B cell (primary cell): ENCODE data around the gene MGAT4B. TPM values are rescaled to one million over a fixed set of nuclear protein-coding genes. Genes with fewer than 3 reads are reported as not detected.

Experiments
- ATAC-seq: fragments of 200-7000 bp; cut with Tn5 transposase; one replicate; pipeline ENCODE4 v1.10.0; 2021; ENCODE audit warnings: low read depth, mild to moderate bottlenecking, moderate number of reproducible peaks, moderate library complexity
- CTCF ChIA-PET: fragments of 350-600 bp; sonication (Branson Sonifier 250); formaldehyde crosslinking; loops from one replicate; lab custom pipeline; 2021; ENCODE audit warnings: antibody characterized with exemption, inconsistent platforms; lab: Charles Lee
- POLR2A ChIA-PET: fragments of 350-600 bp; sonication (Branson Sonifier 250); formaldehyde crosslinking; loops from one replicate; lab custom pipeline; 2021; ENCODE audit warnings: antibody characterized with exemption; lab: Charles Lee
- DNase-seq: peaks from one replicate; pipeline ENCODE4 v3.0.0; 2013
- H2AFZ ChIP-seq: 2 replicates; pipeline ENCODE4 v1.6.1; 2012; ENCODE audit warnings: mild to moderate bottlenecking, low read depth, low read length; ENCODE audit not compliant: insufficient read depth, poor library complexity, severe bottlenecking
- H3K27ac ChIP-seq, 2 donors: 1 replicate in 1 of 2; 2 replicates in 1 of 2; pipeline ENCODE4 v1.5.1; 2012 to 2013; ENCODE audit warnings: low read length in 2 of 2, mild to moderate bottlenecking in 2 of 2, moderate library complexity in 1 of 2
- H3K27me3 ChIP-seq, 4 experiments: fragments of 200-600 bp in 1 of 4; sonication (generic) in 1 of 4; replicated peaks in 1 of 4; 1 replicate in 2 of 4; 2 replicates in 2 of 4; pipeline versions ENCODE4 v1.6.1 to v1.7.0; 2013 to 2016; ENCODE audit warnings: low read length in 3 of 4, mild to moderate bottlenecking in 2 of 4, mixed read lengths in 1 of 4, moderate library complexity in 1 of 4; ENCODE audit not compliant: insufficient read depth in 4 of 4, control insufficient read depth in 3 of 4; ENCODE audit errors: control extremely low read depth in 1 of 4
- H3K36me3 ChIP-seq, 2 experiments: replicated peaks in 1 of 2; 1 replicate in 1 of 2; 2 replicates in 1 of 2; pipeline versions ENCODE4 v1.6.1 to v1.7.1; 2013; ENCODE audit warnings: low read length in 1 of 2; ENCODE audit not compliant: insufficient read depth in 2 of 2, control insufficient read depth in 1 of 2; ENCODE audit errors: control extremely low read depth in 1 of 2, extremely low read depth in 1 of 2
- H3K4me1 ChIP-seq, 2 donors: fragments of 200-600 bp in 1 of 2; sonication (generic) in 1 of 2; 1 replicate in 1 of 2; 2 replicates in 1 of 2; pipeline versions ENCODE4 v1.5.1 to v1.6.1; 2013 to 2017; ENCODE audit warnings: low read length in 2 of 2; ENCODE audit not compliant: control insufficient read depth in 2 of 2, insufficient read depth in 2 of 2
- H3K4me2 ChIP-seq: replicated peaks from 2 replicates; pipeline ENCODE3; 2012; ENCODE audit warnings: mild to moderate bottlenecking, low read depth, low read length; ENCODE audit not compliant: poor library complexity, severe bottlenecking
- H3K4me3 ChIP-seq, 5 experiments: fragments of 200-600 bp in 1 of 5; sonication (generic) in 1 of 5; 1 replicate in 3 of 5; 2 replicates in 2 of 5; pipeline versions ENCODE4 v1.5.1 to v1.7.0; 2011 to 2016; ENCODE audit warnings: low read length in 4 of 5, mild to moderate bottlenecking in 4 of 5, low read depth in 2 of 5, control low read depth in 1 of 5, moderate library complexity in 1 of 5; ENCODE audit not compliant: insufficient read depth in 1 of 5; ENCODE audit errors: control extremely low read depth in 1 of 5, extremely low read depth in 1 of 5
- H3K79me2 ChIP-seq: fragments of 200-600 bp; sonication (generic); one replicate; pipeline ENCODE4 v1.6.0; 2016; ENCODE audit warnings: low read length; ENCODE audit not compliant: control insufficient read depth, insufficient read depth
- H3K9ac ChIP-seq: fragments of 200-600 bp; sonication (generic); 2 replicates; pipeline ENCODE4 v1.6.1; 2017; ENCODE audit warnings: mild to moderate bottlenecking, low read length, moderate library complexity
- H3K9me3 ChIP-seq, 3 donors: one replicate each; pipeline versions ENCODE4 v1.6.1 to v1.7.1; 2013; ENCODE audit warnings: low read length in 2 of 3; ENCODE audit not compliant: control insufficient read depth in 2 of 3, insufficient read depth in 1 of 3; ENCODE audit errors: control extremely low read depth in 1 of 3
- H4K20me1 ChIP-seq: 2 replicates; pipeline ENCODE4 v1.6.0; 2012; ENCODE audit warnings: mild to moderate bottlenecking, low read length; ENCODE audit not compliant: insufficient read depth, control insufficient read depth, poor library complexity, severe bottlenecking
- H3K27ac Mint-ChIP-seq: one replicate; pipeline ENCODE4 v1.8.0; 2021; ENCODE audit warnings: mixed read lengths
- H3K27me3 Mint-ChIP-seq: one replicate; pipeline ENCODE4 v1.8.0; 2021; ENCODE audit warnings: mixed read lengths
- H3K4me1 Mint-ChIP-seq: one replicate; pipeline ENCODE4 v1.8.0; 2021; ENCODE audit warnings: mixed read lengths
- H3K4me3 Mint-ChIP-seq: one replicate; pipeline ENCODE4 v1.8.0; 2021; ENCODE audit warnings: mixed read lengths
- H3K9me3 Mint-ChIP-seq: one replicate; pipeline ENCODE4 v1.8.0; 2022; ENCODE audit warnings: mixed read lengths; ENCODE audit not compliant: insufficient read depth
- CTCF ChIP-seq: fragments of 200-600 bp; IDR thresholded peaks from one replicate; pipeline ENCODE4 v1.8.0; 2022; ENCODE audit warnings: antibody characterized with exemption, mild to moderate bottlenecking
- WGBS: methylation state at CpG from one replicate; pipeline ENCODE4 v1.1.5; 2013; ENCODE audit warnings: missing lambda C conversion rate; ENCODE audit not compliant: insufficient coverage; 5-methylcytosine and 5-hydroxymethylcytosine counted together
- intact Hi-C: fragments of 100-400 bp; cut with micrococcal nuclease; formaldehyde crosslinking; loops from one replicate; pipeline ENCODE4 v1.10.0; 2022
- polyA plus RNA-seq: library from polyadenylated mRNA; depleted of rRNA; stranded (reverse); fragments of >200 nt; gene quantifications from 2 replicates; pipeline ENCODE4 v1.2.3, GENCODE V29; 2012
- total RNA-seq, 2 donors: library from RNA; stranded (reverse); fragments of 120-200 nt in 1 of 2; gene quantifications; 1 replicate in 1 of 2; 2 replicates in 1 of 2; pipeline versions ENCODE4 v1.2.3 to v1.2.4, GENCODE V29; 2013 to 2022

Gene MGAT4B
- total and polyA plus RNA-seq, 2 donors (not counting 1 experiment from before 2014, with no cell fraction given), result 105 to 165 TPM

- intact Hi-C loops, result loop anchor here (1.0 kb wide), 3 partner anchors 9 to 122 kb away; partner anchors contain the start of genes CANX and MRNIP
- no peaks in the 10 kb centered on the region for H3K9me3 Mint-ChIP-seq
These were observed 14.0 kb upstream of the MGAT4B start, which contains the start of gene SQSTM1 for GRCh38 chr5:179820483-179821297. TSS of gene SQSTM1 (plus strand) at chr5:179820905. CDS start at chr5:179820937, 32 bp downstream.

More at GRCh38 chr5:179820483-179821297, 14.0 kb upstream of the MGAT4B start, which contains the start of gene SQSTM1:
- peak; percentile 93 for DNase-seq
- peak within 1 kb of the TSS; percentile 22 to 94 (median 81) for H3K4me3 ChIP-seq
- peaks cover 2 to 28% of the 10 kb centered on the region in 2 experiments for H3K36me3 ChIP-seq
- Mint-ChIP-seq H3K27ac (peak within 1 kb of the TSS; percentile 98), H3K4me1 (peaks cover 57% of the 10 kb centered on the region), H3K4me3 (peak within 1 kb of the TSS; percentile 98), H3K27me3 (no peaks in the 10 kb centered on the region)
- H3K27ac ChIP-seq, result peak within 1 kb of the TSS; percentile 91 to 98
- H3K9me3 ChIP-seq, result peaks cover 0 to 3% (median 0%) of the 10 kb centered on the region in 3 donors
- CTCF ChIA-PET, result interaction anchor here (0.9 to 2.5 kb wide), 8 partner anchors 12 to 154 kb away, joined by 3 to 24 read pairs (median 3); partner anchors contain the start of gene MGAT4B
- peaks cover 62% of the 10 kb centered on the region for H3K79me2 ChIP-seq
- H3K9ac ChIP-seq, result peak within 1 kb of the TSS; percentile 98
- peak within 1 kb of the TSS; percentile 66 for H2AFZ ChIP-seq
- peak; percentile 54 for ATAC-seq
- H3K4me1 ChIP-seq, result peaks cover 40 to 52% of the 10 kb centered on the region in 2 donors
- H3K4me2 ChIP-seq, result peak within 1 kb of the TSS; percentile 98
- under 1% methylated on average over 81 of the region's 81 CpGs for WGBS
- no peak for TF ChIP-seq CTCF
- H4K20me1 ChIP-seq, result peaks cover 50% of the 10 kb centered on the region
- POLR2A ChIA-PET, result interaction anchor here (0.5 to 3.4 kb wide), 10 partner anchors 8 to 212 kb away, joined by 3 to 44 read pairs (median 7); partner anchors contain the start of genes HNRNPH1, MAML1, MGAT4B and MRNIP
- peaks cover 0 to 6% (median 0%) of the 10 kb centered on the region in 4 experiments for H3K27me3 ChIP-seq
